GM21515 (cell line): ENCODE measurements around the gene ACAD11.

Experiments
- ATAC-seq: cut with Tn5 transposase; IDR thresholded peaks from one replicate; pipeline ENCODE4 v1.9.1; 2021; ENCODE audit not compliant: unreplicated experiment

ACAD11 gene

DNA sequence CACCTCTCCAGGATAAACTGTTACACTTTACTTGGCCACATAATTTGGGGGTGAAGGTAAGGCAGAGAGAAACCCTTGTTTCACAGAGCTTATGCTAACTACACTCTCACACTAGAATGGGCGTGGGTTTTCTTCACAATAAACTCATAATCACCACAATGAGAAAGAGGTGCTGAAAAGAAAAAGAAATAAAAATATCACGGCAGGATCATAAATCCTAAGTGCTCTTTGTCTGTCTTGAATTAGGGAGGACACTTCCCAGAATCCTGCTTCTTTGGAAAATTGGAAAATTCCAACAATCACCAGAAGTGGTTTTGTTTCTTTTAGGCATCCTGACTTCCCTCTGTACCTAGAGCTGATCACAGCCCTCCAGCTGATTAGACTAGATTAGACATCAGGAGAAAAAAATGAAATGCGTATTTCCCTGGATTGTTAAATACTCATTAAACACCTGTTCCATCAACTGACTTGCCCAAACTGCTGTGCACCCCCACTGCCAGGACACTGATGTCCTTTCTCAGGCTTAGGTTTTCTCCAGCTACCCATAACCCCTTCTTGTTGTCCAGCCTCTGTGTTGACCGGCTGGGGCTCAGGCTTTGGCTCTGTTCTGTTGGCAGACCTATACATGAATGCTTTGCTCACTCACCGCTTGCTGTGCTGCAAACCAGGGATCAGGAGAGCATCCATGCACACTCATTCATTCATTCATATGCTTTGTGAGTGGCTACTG lies 104.1 kb downstream of the ACAD11 start:
- ATAC-seq, result no peak

DNA sequence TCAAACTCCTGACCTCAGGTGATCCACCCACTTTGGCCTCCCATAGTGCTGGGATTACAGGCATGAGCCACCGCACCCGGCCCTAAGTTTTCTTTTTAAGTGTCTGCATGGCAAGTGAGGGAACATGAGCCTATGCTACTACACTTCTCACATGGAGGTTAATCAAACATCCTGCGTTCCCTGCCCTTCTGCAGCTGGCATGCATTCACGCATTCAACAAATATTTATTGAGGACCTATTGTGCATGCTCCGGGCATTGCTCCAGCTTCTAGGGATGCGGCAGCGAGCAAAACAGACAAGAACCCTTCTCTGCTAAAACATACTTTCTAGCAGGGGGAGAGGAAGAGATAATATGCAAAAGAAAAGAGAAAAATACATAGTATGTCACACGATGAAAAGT lies 105.2 kb downstream of the ACAD11 start:
- no peak for ATAC-seq

DNA sequence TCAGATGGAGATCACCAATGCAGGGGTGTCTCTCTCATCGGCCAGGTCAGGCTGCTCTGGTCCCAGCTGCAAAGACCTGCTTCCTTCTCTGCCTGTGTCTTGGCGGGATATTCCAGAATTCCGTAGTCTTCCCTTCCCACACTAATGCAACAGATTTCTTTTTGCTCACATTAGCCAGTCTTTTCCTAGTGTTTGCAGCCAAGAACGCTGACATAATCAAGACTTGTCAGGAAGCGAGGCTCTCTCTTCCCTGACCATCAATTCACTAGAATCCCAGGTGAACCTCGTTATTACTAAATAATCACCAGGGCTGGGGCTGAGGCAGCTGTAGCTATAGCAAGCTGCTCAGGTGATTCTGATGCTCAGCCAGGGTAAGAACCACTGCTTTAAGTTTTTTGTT lies 105.8 kb downstream of the ACAD11 start:
- ATAC-seq, result no peak

DNA sequence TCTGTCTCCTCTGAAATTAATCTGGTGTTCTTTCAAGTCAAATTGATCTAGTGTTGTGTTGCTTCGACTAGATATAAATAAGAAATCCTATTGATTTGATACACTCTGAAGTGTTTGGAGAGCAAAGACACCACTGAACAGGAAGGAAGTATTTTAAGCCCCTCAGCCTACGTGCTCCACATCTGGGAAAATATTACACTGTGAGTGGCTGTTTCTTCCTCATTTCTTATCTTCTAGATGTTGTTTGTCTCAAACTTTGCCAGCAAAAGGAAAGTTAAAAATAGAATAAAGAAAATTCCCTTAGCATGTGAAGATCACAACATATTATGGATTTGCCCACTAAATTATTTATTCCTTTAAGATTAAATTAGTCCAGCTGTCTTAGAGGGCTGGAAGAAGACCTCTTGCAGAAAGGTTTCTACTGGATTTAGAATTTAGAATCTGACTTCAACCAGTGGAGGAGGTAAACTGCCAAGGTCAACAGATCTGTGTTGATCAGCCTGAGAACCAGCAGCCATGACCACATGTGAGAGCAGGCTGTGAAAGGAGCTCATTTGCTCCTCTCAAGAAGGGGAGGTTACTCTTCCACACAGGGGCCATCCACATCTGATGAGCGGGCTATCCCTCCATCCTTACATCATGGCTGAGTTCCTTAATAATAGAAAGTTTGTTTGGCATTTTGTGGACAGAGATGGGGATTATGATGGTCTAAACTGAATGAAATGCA lies 108.9 kb downstream of the ACAD11 start:
- no peak for ATAC-seq

DNA sequence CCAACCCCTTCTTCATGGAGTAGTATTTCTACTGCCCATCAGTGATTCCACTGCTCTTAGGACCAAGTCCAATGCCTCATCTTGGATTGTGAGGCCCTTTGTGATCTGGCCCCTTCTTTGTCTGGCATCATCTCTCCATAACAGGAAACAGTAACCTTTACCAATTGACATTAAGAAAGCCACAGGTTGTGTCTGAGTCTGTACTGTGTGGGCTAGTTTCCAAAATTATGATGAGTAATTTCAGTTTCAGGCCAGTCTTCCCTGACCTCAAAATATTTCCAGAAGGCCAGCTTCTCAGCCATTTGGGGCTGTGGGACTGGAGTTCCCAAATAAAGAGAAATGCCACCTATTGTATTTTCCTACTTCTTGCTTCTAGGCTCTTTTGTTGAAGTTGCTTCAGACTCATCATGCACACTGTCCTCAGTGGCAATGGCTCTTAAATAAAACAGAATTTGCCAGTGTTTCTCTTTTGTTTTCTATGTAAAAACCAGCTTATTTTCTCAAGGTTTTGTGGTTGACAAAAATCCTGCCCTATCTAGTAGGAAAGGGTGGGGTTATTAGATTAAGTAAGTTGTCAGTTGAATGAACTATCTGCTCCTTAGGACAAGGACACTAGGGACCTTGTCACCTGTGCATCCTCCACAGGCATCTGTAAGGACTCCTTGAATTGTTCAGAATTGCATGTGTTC lies 109.6 kb downstream of the ACAD11 start:
- peak; percentile 80 for ATAC-seq

DNA sequence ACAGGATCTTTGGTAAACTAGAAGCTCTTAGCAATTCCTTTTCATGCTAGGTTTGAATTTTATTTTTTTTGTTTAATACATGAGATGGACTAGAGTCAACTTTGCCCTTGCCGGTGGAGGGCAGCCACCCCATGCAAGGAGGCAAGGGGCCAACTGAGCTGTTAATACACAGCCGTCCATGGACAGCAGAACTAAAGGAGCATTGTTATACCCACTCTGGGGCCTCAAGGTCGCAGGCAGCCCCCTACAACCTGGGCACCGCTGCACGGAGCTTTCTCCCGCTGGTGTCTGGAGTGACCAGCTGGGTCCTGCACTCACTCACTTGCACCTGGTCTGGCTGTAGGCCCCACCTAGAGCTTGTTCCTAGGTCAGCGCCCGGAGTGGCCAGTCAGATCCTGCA lies 110.4 kb downstream of the ACAD11 start:
- ATAC-seq, result no peak

DNA sequence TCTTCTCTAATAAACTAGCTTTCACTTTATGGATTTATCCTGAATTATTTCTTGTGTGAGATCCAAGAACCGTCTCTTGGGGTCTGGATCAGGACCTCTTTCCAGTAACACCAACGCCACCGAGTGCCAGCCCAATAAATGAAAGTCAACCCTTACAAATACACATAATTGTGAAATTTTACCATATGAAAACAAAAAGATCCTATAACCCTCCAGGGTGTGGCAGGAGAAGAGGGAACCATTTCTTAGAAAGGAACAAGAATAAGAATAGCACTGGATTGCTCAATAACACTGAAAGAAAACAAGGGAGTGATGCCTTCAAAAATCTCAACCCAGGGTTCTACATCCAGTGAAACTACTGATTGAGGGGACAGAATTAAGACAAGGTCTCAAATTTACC lies 114.1 kb downstream of the ACAD11 start:
- ATAC-seq, result no peak

DNA sequence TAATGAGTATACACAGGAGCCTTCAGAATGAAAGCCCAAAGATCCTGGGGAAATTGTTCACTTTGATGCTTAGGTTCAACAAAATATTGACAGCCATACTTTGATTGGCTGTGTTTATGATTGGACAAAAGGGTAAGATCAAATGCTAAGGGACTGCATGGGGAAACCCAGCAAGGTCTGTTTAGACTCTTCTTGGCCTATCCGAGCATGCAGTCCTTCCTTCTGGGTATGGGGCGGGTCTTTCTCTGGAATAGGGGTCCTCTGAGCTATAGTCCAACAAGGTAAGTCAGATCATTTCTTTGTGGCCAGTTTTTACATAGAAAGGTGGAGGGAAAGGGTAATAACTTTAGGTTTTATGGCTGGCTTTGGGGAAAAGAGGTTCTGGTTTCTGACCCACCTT lies 115.5 kb downstream of the ACAD11 start:
- no peak for ATAC-seq

DNA sequence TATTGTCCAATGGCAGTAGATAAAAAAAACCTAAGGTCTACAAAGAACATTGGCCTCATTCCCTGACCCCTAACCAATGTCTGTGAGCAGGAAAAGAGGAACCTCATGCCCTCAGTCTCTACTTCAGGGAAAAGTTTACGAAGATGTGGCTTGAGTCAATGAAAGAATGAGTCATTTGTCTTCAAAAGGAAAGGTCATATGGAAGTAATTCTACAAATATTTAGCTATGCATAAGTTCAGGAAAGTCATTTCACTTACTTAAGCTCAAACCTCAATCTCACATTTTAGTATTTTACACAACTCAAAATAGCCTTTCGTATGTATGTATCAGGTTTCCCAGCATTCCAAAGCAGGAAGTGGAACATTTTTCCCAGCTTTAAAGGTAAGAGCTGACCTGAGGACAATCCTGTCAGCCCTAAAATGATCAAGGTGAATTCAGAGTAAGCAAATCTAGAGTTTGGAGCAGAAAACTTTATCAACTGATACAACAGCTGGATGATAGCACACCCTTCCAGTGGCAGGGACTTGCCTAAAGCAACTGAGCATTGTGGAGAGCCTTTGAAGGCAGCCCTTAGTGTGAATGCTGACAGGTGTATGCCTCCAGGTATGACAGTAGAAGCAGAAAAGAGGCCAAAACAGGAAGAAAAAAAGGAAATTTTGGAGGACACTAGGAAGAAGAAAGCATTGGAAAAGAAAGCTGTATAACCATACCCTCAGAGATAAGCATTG lies 116.4 kb downstream of the ACAD11 start:
- no peak for ATAC-seq

DNA sequence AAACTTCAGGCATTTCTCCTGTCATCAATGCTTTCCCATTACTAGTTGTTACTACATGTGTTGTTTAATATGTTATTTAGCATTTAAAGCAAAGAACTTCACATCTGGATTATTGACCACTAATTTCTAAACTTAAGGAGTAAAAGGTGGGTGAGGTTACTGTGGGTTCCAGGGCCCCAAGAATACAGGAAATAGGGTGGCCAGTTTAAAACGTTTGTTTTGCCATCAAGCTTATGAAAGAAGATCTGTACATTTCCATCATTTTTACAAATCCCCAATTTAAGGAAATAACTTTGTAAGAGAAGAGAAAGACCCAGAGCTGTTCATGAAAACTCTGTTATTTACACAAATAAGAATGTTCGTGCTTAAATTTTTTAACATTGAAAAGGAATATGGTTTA lies 117.0 kb downstream of the ACAD11 start:
- ATAC-seq, result no peak

DNA sequence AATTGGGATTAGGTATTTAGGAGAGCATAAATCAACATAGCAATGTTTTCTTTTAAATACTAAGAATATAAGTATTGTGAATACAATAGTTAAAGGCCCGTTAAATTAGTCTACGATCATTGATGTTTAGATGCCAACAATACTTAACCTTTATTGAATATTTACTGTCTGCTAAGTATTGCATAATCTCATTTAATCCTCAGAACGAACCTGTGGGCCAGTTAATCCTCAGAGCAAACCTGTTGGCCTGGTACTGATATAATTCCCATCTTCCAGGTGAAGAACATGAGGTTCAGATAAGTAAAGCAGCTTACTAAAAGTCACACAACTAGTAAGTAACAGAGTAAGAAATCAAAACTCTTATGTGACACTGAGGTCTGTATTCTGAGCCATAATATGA lies 119.9 kb downstream of the ACAD11 start:
- ATAC-seq, result no peak

DNA sequence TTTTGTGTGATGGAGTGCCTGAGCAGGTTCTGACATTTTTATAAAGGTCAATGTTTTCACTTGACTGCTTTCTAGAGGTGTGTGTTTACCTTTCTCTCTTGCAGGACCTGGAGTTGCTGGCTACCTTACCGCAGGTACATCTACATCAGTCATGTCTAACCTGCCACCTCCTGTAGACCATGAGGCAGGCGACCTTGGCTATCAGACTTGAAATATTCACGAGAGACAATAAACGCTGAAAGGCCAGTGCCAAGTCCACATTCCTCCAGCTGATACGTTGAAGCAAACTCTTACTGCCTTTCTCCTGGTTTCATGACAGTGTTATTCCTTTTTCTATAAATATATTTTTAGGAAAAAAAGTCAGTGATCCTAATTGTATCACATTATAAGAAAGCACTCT lies 121.5 kb downstream of the ACAD11 start:
- no peak for ATAC-seq

DNA sequence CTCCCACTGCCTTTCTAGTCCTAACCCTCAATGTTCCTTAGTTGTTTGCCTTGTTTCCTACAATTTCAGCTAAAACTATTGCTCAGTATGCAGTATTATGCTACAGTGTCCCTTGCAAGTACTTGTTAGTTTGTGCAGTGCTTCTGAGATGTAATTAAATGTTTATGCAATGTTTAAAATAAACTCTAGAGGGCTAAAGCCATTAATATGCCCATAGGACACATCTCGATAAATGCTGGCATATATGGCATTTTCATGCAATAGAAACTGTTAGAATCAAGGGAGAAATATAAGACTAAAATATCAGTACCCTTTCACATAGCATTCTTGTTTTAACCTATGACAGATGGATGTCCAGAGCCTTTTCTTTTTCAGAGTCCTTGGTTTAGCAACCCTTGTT lies 122.3 kb downstream of the ACAD11 start:
- ATAC-seq, result no peak

DNA sequence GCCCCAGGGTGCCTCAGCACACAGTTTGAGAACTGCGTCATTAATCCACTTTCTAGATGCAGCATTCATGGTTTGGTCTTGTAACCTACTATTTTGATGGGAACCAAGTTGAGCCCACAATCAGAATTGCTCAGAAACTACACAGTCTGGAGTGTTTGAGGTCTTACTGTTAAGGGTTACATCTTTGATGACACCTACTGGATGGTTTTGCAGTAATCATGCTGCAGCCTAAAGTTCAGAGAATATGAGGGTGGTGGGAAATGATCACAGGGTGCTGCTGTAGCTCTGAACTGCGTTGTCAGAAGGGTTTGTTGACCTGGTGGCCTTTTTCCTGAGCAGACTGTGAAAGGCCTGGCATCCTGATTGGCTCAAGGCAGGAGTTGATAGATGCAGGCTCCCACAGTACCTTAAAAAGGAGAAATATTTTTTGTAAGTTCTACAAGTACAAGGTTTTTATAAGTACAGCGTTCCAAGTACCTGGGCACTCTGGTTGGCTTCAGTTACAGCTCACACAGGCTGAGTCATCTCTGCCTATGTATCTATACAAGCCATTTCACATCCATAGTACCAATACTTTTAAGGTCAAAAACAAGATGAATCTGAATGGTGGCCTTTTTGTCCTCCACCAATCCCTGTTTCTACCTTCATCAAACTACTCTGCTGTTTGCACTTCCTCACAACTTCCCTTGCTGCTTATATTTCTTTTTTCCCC lies 123.0 kb downstream of the ACAD11 start:
- ATAC-seq, result no peak

DNA sequence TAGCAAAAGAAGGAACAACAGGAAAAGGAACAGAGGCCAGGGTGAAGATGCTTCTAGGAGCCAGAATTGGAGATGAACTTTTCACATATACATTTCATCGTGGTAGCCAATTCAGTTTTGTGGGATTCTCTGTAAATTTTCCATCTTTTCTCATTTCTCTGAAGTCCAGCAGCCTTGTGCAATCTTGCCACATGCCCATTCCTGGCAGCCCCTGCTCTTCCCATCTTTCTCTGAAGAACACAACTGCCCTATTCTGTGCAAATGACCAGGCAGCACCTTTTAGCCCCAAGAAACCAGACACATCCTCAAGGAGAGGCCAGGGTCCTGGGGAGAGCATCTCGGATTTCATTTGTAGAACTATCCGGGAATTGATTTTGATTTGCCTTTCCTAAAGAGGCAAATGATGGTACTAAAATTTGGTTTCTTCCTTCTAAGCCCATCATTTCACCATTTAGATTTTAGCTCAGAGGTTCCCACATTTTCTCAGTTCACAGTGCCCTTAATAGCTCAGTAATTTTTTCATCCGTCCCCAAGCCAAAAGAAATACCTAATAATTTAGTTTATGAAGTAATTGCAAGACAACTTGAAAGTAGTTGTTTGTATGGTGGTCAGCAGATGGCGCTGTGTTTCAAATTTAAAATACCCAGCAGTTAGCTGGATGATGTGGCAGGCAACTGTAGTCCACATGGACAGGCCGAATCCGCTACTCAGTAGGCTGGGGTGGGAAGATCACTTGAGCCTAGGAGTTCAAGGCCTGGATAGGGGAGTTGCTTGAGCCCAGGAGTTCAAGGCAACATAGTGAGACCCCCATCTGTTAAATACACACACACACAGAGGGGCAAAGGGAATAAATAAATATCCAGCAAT lies 123.8 kb downstream of the ACAD11 start:
- ATAC-seq, result peak; percentile 53

DNA sequence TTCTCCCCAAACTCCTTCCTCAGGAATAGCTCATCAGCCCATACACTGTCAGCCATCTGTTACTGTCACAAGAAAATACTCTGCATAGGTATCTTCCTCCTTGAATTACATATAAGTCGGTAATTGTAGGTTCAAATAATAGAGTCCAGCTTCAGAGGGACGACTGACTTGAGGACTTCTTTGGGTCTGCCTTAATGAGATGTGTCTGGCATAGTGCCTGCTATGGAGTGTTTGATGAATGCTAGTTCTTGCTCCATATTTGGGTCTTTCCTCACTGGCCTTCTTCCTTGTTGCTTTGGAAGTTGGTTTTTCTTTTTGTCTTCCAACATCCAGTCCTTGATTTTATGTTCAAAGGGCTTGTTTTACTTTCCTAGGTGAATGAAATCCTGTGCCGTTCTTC lies 129.0 kb downstream of the ACAD11 start:
- ATAC-seq, result no peak

DNA sequence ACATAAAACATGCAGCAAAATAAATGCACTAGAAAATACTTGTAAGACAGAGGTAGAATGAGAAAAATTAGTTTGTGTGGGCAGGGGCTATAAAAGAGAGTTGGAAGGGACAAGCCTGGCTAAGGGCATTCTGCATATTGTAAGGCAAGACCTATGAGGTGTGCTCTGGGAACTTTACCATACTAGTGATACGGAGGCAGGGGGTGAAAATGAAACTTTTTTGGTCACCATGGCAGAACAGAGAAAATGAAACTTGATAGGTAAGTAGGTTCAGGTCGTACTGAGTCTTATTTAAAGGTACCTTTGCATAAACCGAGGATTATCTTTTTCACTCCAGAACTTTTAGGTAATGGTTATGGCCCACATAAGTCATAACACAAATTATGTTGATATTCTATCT lies 137.3 kb downstream of the ACAD11 start:
- peak; percentile 93 for ATAC-seq

DNA sequence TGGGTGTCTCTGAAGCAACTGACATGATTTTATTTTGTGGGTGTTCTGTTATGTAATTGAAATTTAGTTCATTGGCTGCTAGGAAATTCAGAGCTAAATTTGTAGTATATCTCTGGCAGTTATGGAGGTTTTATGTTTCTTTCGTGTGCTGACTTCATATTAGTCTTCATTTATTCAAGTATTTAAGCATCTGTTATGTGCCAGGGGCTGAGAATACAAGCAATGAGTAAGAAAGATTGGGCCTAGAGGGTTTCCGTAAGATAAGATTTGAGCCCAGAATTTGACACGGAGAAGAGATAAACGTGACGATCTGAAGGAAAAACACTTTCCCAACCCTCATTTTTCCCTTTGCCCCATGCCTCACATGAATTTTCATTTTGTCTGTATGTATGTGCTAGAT lies 137.7 kb downstream of the ACAD11 start:
- ATAC-seq, result no peak

DNA sequence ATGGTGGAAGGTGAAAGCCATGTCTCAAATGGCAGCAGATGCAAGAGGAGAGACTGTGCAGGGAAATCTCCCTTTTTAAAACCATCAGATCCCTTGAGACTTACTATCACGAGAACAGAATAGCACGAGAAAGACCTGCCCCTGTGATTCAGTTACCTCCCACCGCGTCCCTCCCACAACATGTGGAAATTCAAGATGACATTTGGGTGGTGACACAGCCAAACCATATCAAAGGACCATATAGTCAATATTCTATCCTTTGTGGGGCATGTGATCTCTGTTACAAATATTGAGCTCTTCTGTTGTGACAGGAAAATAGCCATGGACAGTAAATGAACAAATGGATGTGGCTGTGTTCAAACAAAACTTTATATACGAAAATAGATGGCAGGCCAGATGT lies 139.7 kb downstream of the ACAD11 start:
- no peak for ATAC-seq

DNA sequence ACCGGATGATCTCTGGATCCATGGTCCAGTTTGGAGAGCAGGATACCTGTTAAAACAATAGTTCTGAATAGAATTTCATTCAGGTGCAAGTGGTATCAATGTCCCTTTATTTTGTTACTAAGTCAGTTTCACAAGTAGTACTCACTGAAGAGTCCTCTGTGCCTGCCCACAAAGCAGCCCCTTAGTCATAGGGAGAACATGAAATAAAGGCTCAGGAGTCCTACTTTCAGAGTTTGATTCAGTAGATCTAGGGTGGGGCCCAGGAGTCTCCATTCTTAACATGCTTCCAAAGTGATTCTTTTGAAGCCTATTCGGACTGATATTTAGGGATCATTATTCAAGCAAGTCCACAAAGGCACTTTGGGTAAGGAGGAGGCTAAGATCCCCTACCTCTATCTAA lies 142.3 kb downstream of the ACAD11 start:
- no peak for ATAC-seq
